Neuronal stem cell (in vitro differentiated cells): ENCODE results near the gene ZNF618.
A peak's percentile ranks its signal among the peaks of the same experiment; 100 is the strongest.

ENCODE experiments used
- DNase-seq: peaks from one replicate; pipeline ENCODE4 v3.0.0-alpha.2; 2013; ENCODE audit warnings: low spot score
- H2AFZ ChIP-seq: one replicate; pipeline ENCODE4 v1.6.1; 2013; ENCODE audit warnings: mild to moderate bottlenecking, low read length, inconsistent platforms
- H2AK5ac ChIP-seq: 2 replicates; pipeline ENCODE4 v1.6.1; 2013; ENCODE audit warnings: low read depth, mild to moderate bottlenecking, inconsistent platforms, low read length, moderate library complexity, mixed read lengths
- H2BK120ac ChIP-seq: 2 replicates; pipeline ENCODE4 v1.6.1; 2013; ENCODE audit warnings: low read depth, mild to moderate bottlenecking, inconsistent platforms, low read length, moderate library complexity, mixed read lengths
- H2BK12ac ChIP-seq: one replicate; pipeline ENCODE4 v1.6.1; 2013; ENCODE audit warnings: low read length, inconsistent platforms
- H2BK15ac ChIP-seq: 2 replicates; pipeline ENCODE4 v1.6.1; 2013; ENCODE audit warnings: mild to moderate bottlenecking, low read length, inconsistent platforms, mixed read lengths
- H2BK5ac ChIP-seq: one replicate; pipeline ENCODE4 v1.6.1; 2013; ENCODE audit warnings: inconsistent platforms, mild to moderate bottlenecking, low read length, moderate library complexity
- H3K14ac ChIP-seq: one replicate; pipeline ENCODE4 v1.6.1; 2013; ENCODE audit warnings: low read length, inconsistent platforms
- H3K18ac ChIP-seq: 2 replicates; pipeline ENCODE4 v1.6.1; 2013; ENCODE audit warnings: low read length, inconsistent platforms
- H3K23ac ChIP-seq: 2 replicates; pipeline ENCODE4 v1.6.1; 2013; ENCODE audit warnings: low read depth, mild to moderate bottlenecking, mixed read lengths, low read length, inconsistent platforms; ENCODE audit not compliant: poor library complexity
- H3K27ac ChIP-seq: replicated peaks from 3 replicates; pipeline ENCODE4 v1.5.1; 2013; ENCODE audit warnings: low read length, inconsistent platforms
- H3K27me3 ChIP-seq, 3 experiments: 2 replicates each; pipeline ENCODE4 v1.6.1; 2013; ENCODE audit warnings: low read length in 3 of 3, mild to moderate bottlenecking in 2 of 3, inconsistent platforms in 1 of 3, low read depth in 1 of 3, mixed read lengths in 1 of 3, moderate library complexity in 1 of 3; ENCODE audit not compliant: control insufficient read depth in 3 of 3, insufficient read depth in 3 of 3
- H3K36me3 ChIP-seq, 2 donors: replicated peaks in 1 of 2; 2 replicates each; pipeline ENCODE4 v1.6.1; 2013; ENCODE audit warnings: low read length in 2 of 2; ENCODE audit not compliant: control insufficient read depth in 2 of 2, insufficient read depth in 2 of 2
- H3K4ac ChIP-seq: 2 replicates; pipeline ENCODE4 v1.6.1; 2013; ENCODE audit warnings: inconsistent platforms, mild to moderate bottlenecking, low read length, moderate library complexity
- H3K4me1 ChIP-seq, 2 donors: 1 replicate in 1 of 2; 2 replicates in 1 of 2; pipeline ENCODE4 v1.6.1; 2013; ENCODE audit warnings: low read length in 2 of 2, low read depth in 1 of 2; ENCODE audit not compliant: control insufficient read depth in 2 of 2, insufficient read depth in 1 of 2
- H3K4me2 ChIP-seq: one replicate; pipeline ENCODE4 v1.6.1; 2013; ENCODE audit warnings: mild to moderate bottlenecking, low read length, inconsistent platforms; ENCODE audit not compliant: insufficient read depth, poor library complexity, severe bottlenecking
- H3K4me3 ChIP-seq, 2 donors: 2 replicates each; pipeline ENCODE4 v1.5.1; 2013; ENCODE audit warnings: low read length in 2 of 2, mild to moderate bottlenecking in 2 of 2, inconsistent platforms in 1 of 2, moderate library complexity in 1 of 2
- H3K79me1 ChIP-seq: one replicate; pipeline ENCODE4 v1.6.1; 2013; ENCODE audit warnings: low read depth, mild to moderate bottlenecking, inconsistent platforms, low read length, moderate library complexity
- H3K9ac ChIP-seq: one replicate; pipeline ENCODE4 v1.6.1; 2013; ENCODE audit warnings: mild to moderate bottlenecking, low read depth, low read length, inconsistent platforms; ENCODE audit not compliant: poor library complexity
- H3K9me3 ChIP-seq, 2 donors: replicated peaks in 1 of 2; 2 replicates each; pipeline versions ENCODE3 to v1.6.1; 2013; ENCODE audit warnings: low read length in 2 of 2, mild to moderate bottlenecking in 2 of 2, inconsistent platforms in 1 of 2, low read depth in 1 of 2, mixed read lengths in 1 of 2, moderate library complexity in 1 of 2; ENCODE audit not compliant: control insufficient read depth in 2 of 2, insufficient read depth in 1 of 2
- H4K8ac ChIP-seq: one replicate; pipeline ENCODE4 v1.6.1; 2013; ENCODE audit warnings: low read depth, mild to moderate bottlenecking, inconsistent platforms, low read length, moderate library complexity
- H4K91ac ChIP-seq: one replicate; pipeline ENCODE4 v1.6.1; 2013; ENCODE audit warnings: low read length, low read depth, mild to moderate bottlenecking, inconsistent platforms; ENCODE audit not compliant: poor library complexity
- WGBS, 2 donors: extraction: QIAGEN DNeasy Blood & Tissue Kit; methylation state at CpG; one replicate each; pipeline ENCODE4 v1.1.7; 2013; ENCODE audit warnings: missing lambda C conversion rate in 2 of 2, mixed read lengths in 1 of 2; ENCODE audit not compliant: insufficient read length in 2 of 2, insufficient replicate concordance in 1 of 2; ENCODE audit errors: extremely low coverage in 2 of 2; 5-methylcytosine and 5-hydroxymethylcytosine counted together

ZNF618 gene

DNA sequence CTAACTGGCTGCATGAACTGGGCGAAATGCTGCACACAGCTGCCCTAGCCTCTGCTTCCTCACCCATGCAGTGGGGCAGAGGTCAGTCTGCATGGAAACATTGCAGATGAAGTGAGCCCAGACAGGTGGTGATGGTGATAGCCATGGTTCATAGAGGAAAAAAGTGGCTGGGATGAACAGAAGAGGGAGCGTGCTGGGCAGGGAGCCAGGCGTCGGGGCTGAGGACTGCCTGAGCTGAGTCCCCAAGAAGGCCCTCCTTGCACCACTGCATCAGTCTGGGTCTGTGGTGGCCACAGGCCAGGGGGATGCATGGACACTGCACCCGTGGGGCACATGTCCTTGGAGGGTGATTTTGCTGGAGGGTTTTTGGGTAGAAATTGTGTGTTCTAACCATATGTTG, 121.5 kb downstream of the ZNF618 start:
- peaks cover 28 to 53% of the 10 kb centered on the region in 2 donors for H3K36me3 ChIP-seq
- no peak overlapping the region for H3K27ac ChIP-seq
- no peak overlapping the region for H3K23ac ChIP-seq
- H4K91ac ChIP-seq, result no peak overlapping the region
- no peaks in the 10 kb centered on the region for H3K4me1 ChIP-seq
- no peak overlapping the region for H2BK5ac ChIP-seq
- no peak overlapping the region for H3K14ac ChIP-seq
- H3K27me3 ChIP-seq, result no peaks in the 10 kb centered on the region
- no peak overlapping the region for H3K4me3 ChIP-seq
- no peak overlapping the region for H2AK5ac ChIP-seq
- no peak overlapping the region for H3K9ac ChIP-seq
- no peak overlapping the region for H3K4me2 ChIP-seq
- no peak overlapping the region for H2AFZ ChIP-seq
- no peak overlapping the region for H4K8ac ChIP-seq
- no peak overlapping the region for H3K4ac ChIP-seq
- no peaks in the 10 kb centered on the region for H3K9me3 ChIP-seq
- no peak overlapping the region for H2BK12ac ChIP-seq
- no peak for DNase-seq
- peaks cover 6% of the 10 kb centered on the region for H3K79me1 ChIP-seq
- no peak overlapping the region for H2BK15ac ChIP-seq
- WGBS, 2 donors, result no CpG with 5 or more reads among the region's 5 CpGs
- H3K18ac ChIP-seq, result no peak overlapping the region
- no peak overlapping the region for H2BK120ac ChIP-seq

GRCh38 chr9:113998114-113998513, 122.0 kb downstream of the ZNF618 start:
- Histone ChIP-seq H3K79me1 (peaks cover 6% of the 10 kb centered on the region), H2BK5ac (no peak overlapping the region), H3K9me3 (no peaks in the 10 kb centered on the region), H3K4me3 (no peak overlapping the region), H3K18ac (no peak overlapping the region), H3K14ac (no peak overlapping the region), H3K4ac (no peak overlapping the region), H4K8ac (no peak overlapping the region), H3K36me3 (peaks cover 31 to 59% of the 10 kb centered on the region in 2 donors), H3K9ac (no peak overlapping the region), H3K27ac (no peak overlapping the region), H3K4me1 (no peaks in the 10 kb centered on the region), H2BK15ac (no peak overlapping the region), H2AK5ac (no peak overlapping the region), H2BK120ac (no peak overlapping the region), H3K4me2 (no peak overlapping the region), H2AFZ (no peak overlapping the region), H2BK12ac (no peak overlapping the region), H3K27me3 (no peaks in the 10 kb centered on the region), H4K91ac (no peak overlapping the region), H3K23ac (no peak overlapping the region)
- DNase-seq, result no peak
- WGBS, 2 donors, result no CpG with 5 or more reads among the region's 11 CpGs

GRCh38 chr9:113998525-113999255, 122.6 kb downstream of the ZNF618 start:
- H3K23ac ChIP-seq, result no peak overlapping the region
- no peak overlapping the region for H3K9ac ChIP-seq
- no CpG with 5 or more reads among the region's 16 CpGs for WGBS, 2 donors
- no peak overlapping the region for H2BK12ac ChIP-seq
- no peak overlapping the region for H3K27ac ChIP-seq
- H3K27me3 ChIP-seq, result no peaks in the 10 kb centered on the region
- H3K4me2 ChIP-seq, result no peak overlapping the region
- H2AK5ac ChIP-seq, result no peak overlapping the region
- H2BK5ac ChIP-seq, result no peak overlapping the region
- no peak overlapping the region for H2BK120ac ChIP-seq
- H4K91ac ChIP-seq, result no peak overlapping the region
- H2AFZ ChIP-seq, result no peak overlapping the region
- peak overlapping the region; percentile 24 for H3K18ac ChIP-seq
- peaks cover 32 to 64% of the 10 kb centered on the region in 2 donors for H3K36me3 ChIP-seq
- H2BK15ac ChIP-seq, result no peak overlapping the region
- no peak overlapping the region for H3K4ac ChIP-seq
- no peak overlapping the region for H3K4me3 ChIP-seq
- H3K14ac ChIP-seq, result no peak overlapping the region
- peaks cover 6% of the 10 kb centered on the region for H3K79me1 ChIP-seq
- no peaks in the 10 kb centered on the region for H3K9me3 ChIP-seq
- no peak overlapping the region for H4K8ac ChIP-seq
- no peak for DNase-seq
- H3K4me1 ChIP-seq, result no peaks in the 10 kb centered on the region

DNA sequence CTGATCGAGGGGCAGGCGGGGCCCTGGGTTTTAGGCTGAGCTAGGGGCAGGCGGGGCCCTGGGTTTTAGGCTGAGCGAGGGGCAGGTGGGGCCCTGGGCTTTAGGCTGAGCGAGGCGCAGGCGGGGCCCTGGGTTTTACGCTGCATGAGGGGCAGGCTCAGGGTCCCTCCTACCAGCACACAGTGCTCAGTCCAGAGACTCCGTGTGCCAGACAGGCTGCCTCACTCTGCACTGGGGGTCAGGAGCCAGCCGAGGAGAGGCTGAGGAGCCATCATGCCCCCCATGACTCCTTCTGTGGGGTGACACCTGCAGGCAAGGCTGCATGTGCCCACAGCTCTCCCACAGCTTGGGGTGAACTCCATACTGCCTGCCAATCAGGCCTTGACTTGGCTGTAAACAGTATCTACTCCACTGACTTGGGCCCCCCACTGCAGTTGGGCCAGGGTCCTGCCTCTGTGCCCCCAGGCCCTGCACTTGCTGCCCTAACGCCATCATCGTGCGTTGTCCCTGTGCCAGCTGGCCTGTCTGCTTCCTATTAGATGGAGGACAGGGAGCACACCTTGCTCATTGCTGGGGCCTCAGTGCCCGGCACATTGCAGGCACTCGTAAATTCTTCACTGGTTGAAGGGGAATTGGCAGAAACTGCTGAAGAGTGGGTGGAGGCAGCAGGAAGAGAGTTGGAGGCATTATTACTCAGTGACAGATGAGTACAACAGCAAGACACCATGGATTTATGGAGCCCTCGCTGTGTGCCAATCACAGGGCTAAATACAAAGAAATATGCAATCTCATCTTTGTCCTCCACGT, 123.3 kb downstream of the ZNF618 start:
- Histone ChIP-seq H3K4me1 (no peaks in the 10 kb centered on the region), H3K27ac (no peak overlapping the region), H2AFZ (no peak overlapping the region), H2AK5ac (no peak overlapping the region), H2BK15ac (no peak overlapping the region), H3K23ac (no peak overlapping the region), H3K4ac (no peak overlapping the region), H3K18ac (peak overlapping the region; percentile 29), H4K91ac (no peak overlapping the region), H3K9me3 (no peaks in the 10 kb centered on the region), H2BK5ac (no peak overlapping the region), H2BK12ac (no peak overlapping the region), H3K9ac (no peak overlapping the region), H3K4me3 (no peak overlapping the region), H3K27me3 (no peaks in the 10 kb centered on the region), H4K8ac (no peak overlapping the region), H2BK120ac (no peak overlapping the region), H3K79me1 (peaks cover 3% of the 10 kb centered on the region), H3K36me3 (peaks cover 36 to 72% of the 10 kb centered on the region in 2 donors), H3K4me2 (no peak overlapping the region), H3K14ac (no peak overlapping the region)
- WGBS, 2 donors, result no CpG with 5 or more reads among the region's 17 CpGs
- DNase-seq, result no peak
